ENCODE measurements around the gene TCOF1. TPM values are rescaled to one million over a fixed set of nuclear protein-coding genes. Genes with fewer than 3 reads are reported as not detected.
A peak's percentile ranks its signal among the peaks of the same experiment; 100 is the strongest.

The TCOF1 gene
- total RNA-seq, 4 donors from 2014 or later: 9.4 to 40.0 (median 20.1) TPM

DNA sequence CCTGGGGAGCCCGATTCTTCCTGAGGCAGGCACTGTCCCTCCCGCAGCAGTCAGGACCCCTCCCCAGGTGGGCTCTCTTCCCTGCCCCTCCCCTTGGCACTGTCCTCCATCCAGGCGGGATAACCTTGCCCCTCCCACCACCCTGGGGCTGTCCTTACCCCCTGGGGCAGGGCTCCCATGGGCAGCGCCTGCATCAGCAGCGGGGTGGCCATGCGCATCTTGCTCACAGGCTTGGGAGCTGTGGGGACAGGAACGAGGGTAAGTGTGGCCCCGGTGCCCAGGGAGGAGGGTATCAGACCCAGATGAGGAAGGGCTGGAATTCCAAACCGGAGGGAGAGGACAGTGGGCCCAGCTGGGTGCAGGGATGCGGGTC is 49.2 kb downstream of the TCOF1 start:
- DNase-seq: no peak
- Histone ChIP-seq H3K4me3 (no peak overlapping the region), H3K36me3 (no peaks in the 10 kb centered on the region), H3K9me3 (no peaks in the 10 kb centered on the region), H3K27me3 (no peaks in the 10 kb centered on the region), H3K4me1 (no peaks in the 10 kb centered on the region), H3K27ac (no peak overlapping the region)
- intact Hi-C loops (cut with DNase I; ENCODE audit: low total_unique reads): no loop called here
- no peak for TF ChIP-seq POLR2A (IDR thresholded peaks at IDR 0.05)
- TF ChIP-seq, protein P1, sequence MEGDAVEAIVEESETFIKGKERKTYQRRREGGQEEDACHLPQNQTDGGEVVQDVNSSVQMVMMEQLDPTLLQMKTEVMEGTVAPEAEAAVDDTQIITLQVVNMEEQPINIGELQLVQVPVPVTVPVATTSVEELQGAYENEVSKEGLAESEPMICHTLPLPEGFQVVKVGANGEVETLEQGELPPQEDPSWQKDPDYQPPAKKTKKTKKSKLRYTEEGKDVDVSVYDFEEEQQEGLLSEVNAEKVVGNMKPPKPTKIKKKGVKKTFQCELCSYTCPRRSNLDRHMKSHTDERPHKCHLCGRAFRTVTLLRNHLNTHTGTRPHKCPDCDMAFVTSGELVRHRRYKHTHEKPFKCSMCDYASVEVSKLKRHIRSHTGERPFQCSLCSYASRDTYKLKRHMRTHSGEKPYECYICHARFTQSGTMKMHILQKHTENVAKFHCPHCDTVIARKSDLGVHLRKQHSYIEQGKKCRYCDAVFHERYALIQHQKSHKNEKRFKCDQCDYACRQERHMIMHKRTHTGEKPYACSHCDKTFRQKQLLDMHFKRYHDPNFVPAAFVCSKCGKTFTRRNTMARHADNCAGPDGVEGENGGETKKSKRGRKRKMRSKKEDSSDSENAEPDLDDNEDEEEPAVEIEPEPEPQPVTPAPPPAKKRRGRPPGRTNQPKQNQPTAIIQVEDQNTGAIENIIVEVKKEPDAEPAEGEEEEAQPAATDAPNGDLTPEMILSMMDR (IDR thresholded peaks at IDR 0.05): no peak

DNA sequence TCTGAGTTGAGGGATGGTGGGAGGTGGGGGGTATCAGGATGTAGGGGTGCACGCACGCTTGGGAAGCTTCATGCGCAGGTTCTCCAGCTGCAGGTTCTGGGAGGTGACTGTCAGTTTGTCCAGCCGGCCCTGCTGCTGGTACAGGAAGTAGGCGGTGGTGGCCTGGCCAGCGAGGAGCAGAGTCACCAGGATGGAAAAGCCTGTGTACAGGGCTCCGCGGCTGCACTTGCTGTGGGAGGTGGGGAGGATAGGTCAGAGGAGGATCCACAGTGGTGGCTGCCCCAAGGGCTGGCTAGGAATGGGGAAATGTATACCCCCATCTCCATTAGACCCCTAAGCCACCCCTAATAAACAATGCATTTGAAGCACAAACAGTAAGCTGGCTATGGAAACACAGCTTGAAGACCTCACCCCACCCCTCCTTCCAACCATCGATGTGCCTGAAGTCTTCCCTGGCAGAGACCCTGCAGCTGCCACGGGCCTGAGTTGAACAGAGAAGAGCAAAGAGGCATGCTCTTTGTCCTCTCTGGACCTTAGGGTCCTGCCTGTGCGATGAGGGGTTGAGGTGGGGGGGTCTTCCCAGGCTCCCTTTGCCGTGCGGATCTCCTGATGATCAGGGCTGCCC is 49.7 kb downstream of the TCOF1 start:
- no peak for TF ChIP-seq POLR2A (IDR thresholded peaks at IDR 0.05)
- TF ChIP-seq, protein P1 (IDR thresholded peaks at IDR 0.05): no peak
- H3K27me3 ChIP-seq: no peaks in the 10 kb centered on the region
- no peaks in the 10 kb centered on the region for H3K9me3 ChIP-seq
- no peak for DNase-seq
- no peak overlapping the region for H3K4me3 ChIP-seq
- peak overlapping the region in 1 of 2 donors; percentile 80 for H3K27ac ChIP-seq
- intact Hi-C loops (cut with DNase I; ENCODE audit: low total_unique reads): no loop called here
- H3K4me1 ChIP-seq: no peaks in the 10 kb centered on the region
- no peaks in the 10 kb centered on the region for H3K36me3 ChIP-seq

DNA sequence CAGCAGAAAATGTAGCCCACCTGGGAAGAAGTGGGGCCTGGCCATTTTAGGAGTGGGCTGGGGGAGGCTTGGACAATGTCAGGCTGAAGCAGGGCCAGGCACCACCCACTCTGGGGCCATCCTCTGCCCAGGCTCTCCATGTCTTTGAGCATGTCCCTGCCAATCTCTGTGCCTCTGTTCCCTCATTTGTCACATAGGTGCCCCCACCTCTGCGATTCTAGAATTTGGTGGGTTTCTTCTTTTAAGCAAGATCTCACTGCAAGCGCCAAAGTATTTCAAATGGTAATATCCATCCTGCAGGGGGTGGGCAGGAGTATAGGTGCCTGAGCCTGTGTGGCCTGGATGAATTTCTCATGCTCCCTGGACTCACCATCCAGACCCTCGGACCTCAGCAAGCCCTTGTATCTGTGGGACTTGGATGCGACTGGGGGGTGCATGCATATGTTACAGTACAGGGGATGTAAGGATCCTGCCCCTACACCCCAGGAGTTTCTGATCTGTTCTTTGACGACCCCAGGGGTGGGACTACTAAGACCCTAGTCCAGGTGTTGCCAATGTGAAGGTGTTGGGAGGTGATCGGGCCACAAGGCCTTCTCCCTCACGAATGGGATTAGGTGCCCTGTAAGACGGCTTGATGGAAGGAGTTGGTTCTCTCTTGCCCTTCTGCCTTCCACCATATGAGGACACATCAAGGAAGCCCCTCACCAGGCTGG is 50.9 kb downstream of the TCOF1 start:
- H3K27me3 ChIP-seq: no peaks in the 10 kb centered on the region
- H3K27ac ChIP-seq: peak overlapping the region; percentile 29 to 80
- no peak for DNase-seq
- no peak overlapping the region for H3K4me3 ChIP-seq
- no peak for TF ChIP-seq POLR2A (IDR thresholded peaks at IDR 0.05)
- TF ChIP-seq, protein P1 (IDR thresholded peaks at IDR 0.05): no peak
- intact Hi-C loops (cut with DNase I; ENCODE audit: low total_unique reads): no loop called here
- H3K36me3 ChIP-seq: no peaks in the 10 kb centered on the region
- H3K4me1 ChIP-seq: no peaks in the 10 kb centered on the region
- H3K9me3 ChIP-seq: no peaks in the 10 kb centered on the region

DNA sequence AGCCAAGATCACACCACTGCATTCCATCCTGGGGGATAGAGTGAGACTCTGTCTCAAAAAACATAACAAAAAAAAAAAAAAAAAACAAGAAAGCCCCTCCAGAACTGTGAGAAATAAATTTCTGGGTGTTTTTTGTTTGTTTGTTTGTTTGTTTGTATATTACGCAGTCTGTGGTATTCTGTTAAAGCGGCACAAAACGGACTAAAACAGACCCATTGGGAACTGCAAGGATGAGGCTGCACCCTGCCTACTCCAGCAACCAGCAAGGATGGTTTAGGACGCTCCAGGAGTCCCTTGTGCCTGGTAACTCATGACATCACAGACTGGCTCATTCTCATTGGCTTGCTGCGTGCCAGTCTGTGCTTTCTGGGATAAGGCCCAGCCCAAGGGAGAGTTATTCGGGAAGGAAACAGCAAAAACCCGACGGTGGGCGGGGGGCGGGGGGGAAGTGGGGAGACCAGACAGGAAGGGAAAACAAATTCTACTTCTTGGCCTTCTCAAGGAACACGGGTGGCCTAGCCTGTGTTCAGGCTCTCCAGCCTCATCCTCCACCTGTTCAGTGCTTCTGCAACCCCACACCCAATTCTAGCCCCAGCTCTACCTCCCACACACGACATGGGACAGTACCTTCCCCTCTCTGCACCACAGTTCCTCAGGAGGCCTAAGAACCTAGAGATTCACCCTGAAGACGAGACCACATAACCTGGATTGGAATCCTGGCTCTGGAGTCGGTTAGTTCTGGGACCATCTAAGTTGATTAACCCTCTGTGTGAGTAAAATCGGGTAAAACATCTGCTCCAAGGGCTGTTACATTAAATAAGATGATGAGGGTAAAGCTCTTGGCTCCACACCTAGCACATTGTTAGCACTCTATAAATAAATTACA is 52.4 kb downstream of the TCOF1 start:
- H3K4me3 ChIP-seq: no peak overlapping the region
- no peaks in the 10 kb centered on the region for H3K36me3 ChIP-seq
- peak; percentile 14 to 29 for TF ChIP-seq POLR2A (IDR thresholded peaks at IDR 0.05)
- TF ChIP-seq, protein P1 (IDR thresholded peaks at IDR 0.05): no peak
- no peaks in the 10 kb centered on the region for H3K9me3 ChIP-seq
- H3K27me3 ChIP-seq: no peaks in the 10 kb centered on the region
- H3K4me1 ChIP-seq: no peaks in the 10 kb centered on the region
- peak; percentile 74 to 85 for DNase-seq
- peak overlapping the region; percentile 79 to 80 for H3K27ac ChIP-seq
- intact Hi-C loops (cut with DNase I; ENCODE audit: low total_unique reads): no loop called here
